ENCODE results near the gene VMP1.

- TF ChIP-seq ZNF671 (CRISPR knock-in tag; IDR thresholded peaks at IDR 0.05) (no peak), PREB (CRISPR knock-in tag; IDR thresholded peaks at IDR 0.05; ENCODE audit: borderline replicate concordance) (no peak), CBFB (CRISPR knock-in tag; IDR thresholded peaks at IDR 0.05; ENCODE audit: low read depth) (no peak), CTCF (IDR thresholded peaks at IDR 0.05) (no peak), MXD4 (CRISPR knock-in tag; IDR thresholded peaks at IDR 0.05; ENCODE audit: borderline replicate concordance) (no peak), KAT7 (CRISPR knock-in tag; IDR thresholded peaks at IDR 0.05; ENCODE audit: borderline replicate concordance) (no peak), ZNF532 (CRISPR knock-in tag; IDR thresholded peaks at IDR 0.05; ENCODE audit: borderline replicate concordance) (no peak), ELF4 (CRISPR knock-in tag; IDR thresholded peaks at IDR 0.05; ENCODE audit: low read depth) (no peak)
Observed at GRCh38 chr17:59722623-59723022, 15.2 kb downstream of the VMP1 start.

Measured in WTC11 (cell line).